Uterus (tissue), 4 donors: ENCODE results near the gene DCTN2. TPM values are rescaled to one million over a fixed set of nuclear protein-coding genes. Genes with fewer than 3 reads are reported as not detected.

Source experiments
- DNase-seq, 2 donors: peaks; one replicate each; pipeline ENCODE4 v3.0.0-alpha.2; 2019 to 2020
- H3K27ac ChIP-seq, 2 donors: fragments of 200-600 bp; sonication (generic); 1 replicate in 1 of 2; 2 replicates in 1 of 2; pipeline ENCODE4 v1.5.1; 2016 to 2018
- H3K27me3 ChIP-seq, 2 donors: fragments of 200-600 bp; sonication (generic); one replicate each; pipeline ENCODE4 v1.5.1; 2018 to 2019; ENCODE audit warnings: control low read depth in 1 of 2
- H3K36me3 ChIP-seq, 2 donors: fragments of 200-600 bp; sonication (generic); one replicate each; pipeline ENCODE4 v1.5.1; 2019; ENCODE audit warnings: control low read depth in 1 of 2
- H3K4me1 ChIP-seq, 2 donors: fragments of 200-600 bp; sonication (generic); one replicate each; pipeline ENCODE4 v1.5.1; 2018 to 2019; ENCODE audit warnings: control low read depth in 1 of 2
- H3K4me3 ChIP-seq, 2 donors: fragments of 200-600 bp; sonication (generic); 1 replicate in 1 of 2; 2 replicates in 1 of 2; pipeline ENCODE4 v1.5.1; 2018 to 2019; ENCODE audit warnings: mild to moderate bottlenecking in 1 of 2
- H3K9me3 ChIP-seq, 2 donors: fragments of 200-600 bp; sonication (generic); one replicate each; pipeline ENCODE4 v1.5.1; 2019; ENCODE audit warnings: control low read depth in 1 of 2
- CTCF ChIP-seq, 4 experiments: fragments of 200-600 bp in 2 of 4; fragments of 450-650 bp in 2 of 4; sonication (generic) in 2 of 4; IDR thresholded peaks; one replicate each; pipeline ENCODE4 v1.5.1; 2016 to 2019; ENCODE audit warnings: antibody characterized with exemption in 4 of 4, mild to moderate bottlenecking in 2 of 4, moderate library complexity in 1 of 4
- POLR2A ChIP-seq, 2 donors: fragments of 450-650 bp; IDR thresholded peaks; one replicate each; pipeline ENCODE4 v1.6.1; 2016; ENCODE audit warnings: antibody characterized with exemption in 2 of 2, mild to moderate bottlenecking in 1 of 2, moderate library complexity in 1 of 2
- intact Hi-C: fragments of 100-400 bp; cut with DNase I; formaldehyde crosslinking; loops from one replicate; pipeline ENCODE4 v1.15.1; 2023; ENCODE audit warnings: low total_unique reads
- total RNA-seq, 4 donors: library from RNA; depleted of rRNA in 3 of 4; stranded (reverse); fragments of >200 nt in 3 of 4; gene quantifications; one replicate each; pipeline versions ENCODE4 v1.1.0 to v1.2.4, GENCODE V29; 2014 to 2023
- donor health status: DM: yes; HTN: yes; CAD: no.

DCTN2 gene
- total RNA-seq, 4 donors from 2014 or later = 117 to 175 (median 126) TPM

- Histone ChIP-seq H3K4me1 (peaks cover 12 to 21% of the 10 kb centered on the region in 2 donors), H3K27me3 (no peaks in the 10 kb centered on the region), H3K4me3 (peak within 1 kb of the TSS; percentile 80 to 88), H3K36me3 (no peaks in the 10 kb centered on the region), H3K9me3 (no peaks in the 10 kb centered on the region), H3K27ac (peak within 1 kb of the TSS; percentile 97 to 99)
- TF ChIP-seq CTCF (IDR thresholded peaks at IDR 0.05) = peak in 1 of 4 experiments; percentile 23
- TF ChIP-seq POLR2A (IDR thresholded peaks at IDR 0.05) = peak; percentile 40 to 74
- DNase-seq = peak; percentile 96 to 97
- intact Hi-C loops = no loop called here
Observed at GRCh38 chr12:57522011-57522886, 24.7 kb downstream of the DCTN2 start, which contains the start of gene MBD6. Gene MBD6, plus strand, starts transcription at chr12:57522824. Its CDS starts 1,480 bp downstream, at chr12:57524304.

DNA sequence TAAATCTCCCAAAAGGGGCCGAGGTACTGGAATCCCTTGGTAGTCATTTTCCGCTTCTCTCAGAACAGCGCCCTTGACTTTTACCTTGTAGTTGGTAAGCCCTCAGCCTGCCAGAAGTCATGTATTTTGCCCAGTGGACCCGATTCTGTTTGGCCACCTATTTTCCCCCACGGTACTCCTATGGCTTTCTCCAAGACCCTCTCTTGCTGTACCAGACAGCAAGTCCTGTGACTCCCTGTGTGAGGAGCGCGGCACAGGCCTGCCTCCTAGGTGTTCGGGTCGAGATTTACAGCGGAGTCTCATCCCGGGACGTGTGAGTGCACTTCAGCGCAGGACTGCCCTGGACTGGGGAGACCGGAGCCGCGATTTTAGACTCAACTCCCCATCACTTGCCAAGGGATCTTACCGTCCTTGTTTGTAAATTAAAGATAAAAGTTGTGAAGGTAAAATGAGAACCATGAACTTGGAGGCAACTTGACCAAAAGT is 25.4 kb downstream of the DCTN2 start:
- Histone ChIP-seq H3K4me1 (peaks cover 12 to 21% of the 10 kb centered on the region in 2 donors), H3K27ac (peak overlapping the region; percentile 97 to 99)

GRCh38 chr12:57520053-57520818 is 26.8 kb downstream of the DCTN2 start, which contains the start of gene DDIT3:
Gene DDIT3, minus strand, starts transcription at chr12:57520514. Its CDS starts 3,108 bp downstream, at chr12:57517406.
- no peaks in the 10 kb centered on the region for H3K9me3 ChIP-seq
- peak; percentile 99 for DNase-seq
- peak in 1 of 4 experiments; percentile 25 for TF ChIP-seq CTCF (IDR thresholded peaks at IDR 0.05)
- TF ChIP-seq POLR2A (IDR thresholded peaks at IDR 0.05) = peak; percentile 98 to 100
- H3K36me3 ChIP-seq = no peaks in the 10 kb centered on the region
- peaks cover 12 to 19% of the 10 kb centered on the region in 2 donors for H3K4me1 ChIP-seq
- H3K4me3 ChIP-seq = peak within 1 kb of the TSS; percentile 65 to 94
- no peaks in the 10 kb centered on the region for H3K27me3 ChIP-seq
- peak within 1 kb of the TSS; percentile 97 to 99 for H3K27ac ChIP-seq
- intact Hi-C loops = no loop called here

More for the DNA sequence above, 25.4 kb downstream of the DCTN2 start:
- H3K36me3 ChIP-seq = no peaks in the 10 kb centered on the region
- no peak for TF ChIP-seq CTCF (IDR thresholded peaks at IDR 0.05)
- peak; percentile 53 to 67 for DNase-seq
- peak overlapping the region; percentile 80 to 88 for H3K4me3 ChIP-seq
- intact Hi-C loops = no loop called here
- no peaks in the 10 kb centered on the region for H3K9me3 ChIP-seq
- no peaks in the 10 kb centered on the region for H3K27me3 ChIP-seq

- Histone ChIP-seq H3K9me3 (no peaks in the 10 kb centered on the region), H3K4me1 (peaks cover 11 to 14% of the 10 kb centered on the region in 2 donors), H3K27ac (peak overlapping the region; percentile 94 to 99), H3K36me3 (no peaks in the 10 kb centered on the region), H3K4me3 (peak overlapping the region; percentile 65 to 94), H3K27me3 (no peaks in the 10 kb centered on the region)
- no peak for TF ChIP-seq POLR2A (IDR thresholded peaks at IDR 0.05)
- peak in 1 of 4 experiments; percentile 2 for TF ChIP-seq CTCF (IDR thresholded peaks at IDR 0.05)
- intact Hi-C loops = no loop called here
- peak in 1 of 2 donors; percentile 52 for DNase-seq
Observed at GRCh38 chr12:57519796-57520052, 27.3 kb downstream of the DCTN2 start.
